OCI-M2 (cell line): ENCODE data around the gene ADGB.
"Not testable (repeated sequence)": the region's sequence is repeated elsewhere in the genome, so short reads cannot be mapped to it uniquely, and the experiment has no call there.

Experiments
- DNase-seq: peaks from one replicate; lab custom pipeline; 2025; ENCODE audit not compliant: unreplicated experiment; lab: John Stamatoyannopoulos, UW

Gene ADGB

GRCh38 chr6:146753306-146753705, 154.5 kb downstream of the ADGB start:
- DNase-seq = no peak

- no peak for DNase-seq
Observed at GRCh38 chr6:146767632-146768031, 168.9 kb downstream of the ADGB start.

- no peak for DNase-seq
Observed at GRCh38 chr6:146768722-146769121, 169.9 kb downstream of the ADGB start.

GRCh38 chr6:146770275-146770964, 171.6 kb downstream of the ADGB start:
- DNase-seq = no peak

- peak; percentile 78 for DNase-seq
Observed at GRCh38 chr6:146770965-146771735, 172.4 kb downstream of the ADGB start.

GRCh38 chr6:146775220-146775619, 176.4 kb downstream of the ADGB start:
- DNase-seq = no peak

GRCh38 chr6:146781836-146782235, 183.1 kb downstream of the ADGB start:
- no peak for DNase-seq

GRCh38 chr6:146785001-146785585, 186.3 kb downstream of the ADGB start:
- no peak for DNase-seq

- DNase-seq = no peak
Observed at GRCh38 chr6:146787876-146788508, 189.2 kb downstream of the ADGB start.

GRCh38 chr6:146790561-146791091, 191.9 kb downstream of the ADGB start:
- no peak for DNase-seq

GRCh38 chr6:146791930-146792329, 193.2 kb downstream of the ADGB start:
- DNase-seq = no peak

GRCh38 chr6:146793218-146793617, 194.4 kb downstream of the ADGB start:
- not testable (repeated sequence) for DNase-seq

GRCh38 chr6:146795479-146796133, 196.8 kb downstream of the ADGB start:
- no peak for DNase-seq

- DNase-seq = not testable (repeated sequence)
Observed at GRCh38 chr6:146803167-146803566, 204.4 kb downstream of the ADGB start.

GRCh38 chr6:146803601-146804000, 204.8 kb downstream of the ADGB start:
- DNase-seq = no peak

GRCh38 chr6:146805546-146806325, 207.0 kb downstream of the ADGB start:
- DNase-seq = no peak

GRCh38 chr6:146809014-146809413, 210.2 kb downstream of the ADGB start:
- DNase-seq = not testable (repeated sequence)

- not testable (repeated sequence) for DNase-seq
Observed at GRCh38 chr6:146812811-146813321, 214.1 kb downstream of the ADGB start.

- DNase-seq = no peak
Observed at GRCh38 chr6:146813554-146813953, 214.8 kb downstream of the ADGB start.
